Measurements from ENCODE around the gene TMEM150B.

Gene TMEM150B

DNA sequence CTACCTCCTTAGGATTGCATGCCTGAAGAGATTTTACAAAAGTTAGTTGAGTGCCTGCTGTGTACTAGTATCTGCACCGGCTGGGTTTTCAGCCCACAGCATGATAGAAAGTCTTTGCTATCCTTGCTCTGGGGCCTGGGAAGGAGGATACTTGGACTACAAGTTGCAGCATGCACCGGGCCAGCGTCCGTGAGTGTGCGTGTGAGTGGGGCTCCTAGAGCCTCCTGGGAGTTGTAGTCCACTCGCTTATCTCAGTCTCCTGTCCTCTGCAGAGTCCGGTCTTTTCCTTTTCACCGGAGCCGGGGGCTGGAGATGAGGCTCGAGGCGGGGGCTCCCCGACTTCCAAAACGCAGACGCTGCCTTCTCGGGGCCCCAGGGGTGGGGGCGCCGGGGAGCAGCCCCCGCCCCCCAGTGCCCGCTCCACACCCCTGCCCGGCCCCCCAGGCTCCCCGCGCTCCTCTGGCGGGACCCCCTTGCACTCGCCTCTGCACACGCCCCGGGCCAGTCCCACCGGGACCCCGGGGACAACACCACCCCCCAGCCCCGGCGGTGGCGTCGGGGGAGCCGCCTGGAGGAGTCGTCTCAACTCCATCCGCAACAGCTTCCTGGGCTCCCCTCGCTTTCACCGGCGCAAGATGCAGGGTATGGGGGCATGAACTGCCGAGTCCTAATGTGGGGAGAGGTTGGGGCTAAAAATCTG, 20.7 kb downstream of the TMEM150B start:
- DNase-seq: peak; percentile 43

- DNase-seq: no peak
These were observed 21.7 kb downstream of the TMEM150B start for GRCh38 chr19:55303477-55303876.

- DNase-seq: no peak
These were observed 22.8 kb downstream of the TMEM150B start for GRCh38 chr19:55302318-55302703.

DNA sequence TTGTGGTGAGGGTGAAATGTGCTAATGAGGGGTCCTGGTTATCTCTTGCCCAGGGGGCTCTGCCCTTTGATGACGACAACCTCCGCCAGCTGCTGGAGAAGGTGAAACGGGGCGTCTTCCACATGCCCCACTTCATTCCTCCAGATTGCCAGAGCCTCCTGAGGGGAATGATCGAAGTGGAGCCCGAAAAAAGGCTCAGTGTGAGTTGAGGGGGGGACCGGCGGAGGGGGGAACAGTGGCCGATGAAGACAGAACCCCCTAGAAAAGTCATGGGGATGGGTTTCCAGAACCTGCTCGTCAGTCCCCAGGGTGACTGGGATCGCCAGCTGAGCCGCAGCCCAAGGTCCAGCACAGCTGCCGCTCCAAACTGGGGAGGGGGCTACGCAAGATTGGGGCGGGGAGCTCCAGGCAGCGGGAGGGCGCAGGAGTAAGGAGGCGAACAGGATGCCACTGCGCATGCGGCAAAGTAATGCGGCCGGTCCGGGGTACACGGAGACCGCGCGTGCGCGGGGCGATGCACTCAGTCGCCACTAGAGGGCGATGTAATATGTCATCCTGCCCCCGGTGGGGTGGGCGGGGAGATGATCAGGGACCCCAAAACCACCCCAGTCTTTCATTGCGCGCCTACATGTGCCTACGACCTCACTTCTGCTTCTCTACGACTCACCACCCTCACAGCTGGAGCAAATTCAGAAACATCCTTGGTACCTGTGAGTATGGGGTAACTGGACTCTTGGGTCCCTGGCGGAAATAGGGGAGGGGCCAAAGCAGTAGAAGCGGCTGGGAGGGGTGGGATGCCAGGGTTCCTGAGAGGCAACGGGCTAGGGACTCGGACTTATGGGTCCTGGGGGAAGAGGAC, 23.5 kb downstream of the TMEM150B start:
- DNase-seq: peak; percentile 92

- DNase-seq: no peak
These were observed 24.2 kb downstream of the TMEM150B start for GRCh38 chr19:55300886-55301458.

DNA sequence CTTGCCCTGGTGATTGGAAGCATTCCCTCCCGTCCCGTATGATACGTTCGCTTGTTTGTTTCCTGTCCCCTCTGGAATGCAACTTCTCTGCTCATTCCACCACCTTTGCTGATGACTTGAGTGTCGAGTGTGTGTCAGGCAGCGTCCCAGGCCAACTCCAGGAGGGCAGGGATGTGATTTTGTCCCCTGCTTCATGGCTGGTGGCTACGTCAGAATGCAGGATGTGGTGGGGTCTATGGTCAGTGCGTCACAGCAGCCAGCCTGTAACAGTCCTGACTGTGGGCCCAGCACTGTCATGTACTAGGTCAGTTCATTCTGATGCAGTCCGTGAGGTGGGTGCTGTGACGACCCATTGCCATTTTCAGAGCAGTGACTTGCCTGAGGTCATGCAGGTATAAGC, 25.1 kb downstream of the TMEM150B start:
- DNase-seq: no peak

DNA sequence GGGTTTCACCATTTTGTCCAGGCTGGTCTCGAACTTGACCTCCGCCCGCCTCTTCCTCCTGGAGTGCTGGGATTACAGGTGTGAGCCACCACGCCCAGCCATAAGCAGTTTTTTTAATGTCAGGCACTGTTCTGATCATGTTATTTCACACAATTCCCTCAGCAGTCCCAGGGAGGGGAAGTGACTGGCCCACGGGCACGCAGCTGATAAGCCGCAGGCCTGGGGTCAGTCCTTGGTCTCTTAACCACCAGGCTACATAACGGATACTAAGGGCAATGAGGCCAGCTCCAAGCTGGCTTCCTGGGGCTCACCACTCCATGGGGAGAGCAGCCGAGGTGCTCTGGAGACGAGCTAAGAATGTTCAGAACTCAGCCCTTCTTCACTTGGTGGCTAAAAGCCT, 27.9 kb downstream of the TMEM150B start:
- no peak for DNase-seq

GRCh38 chr19:55289117-55289796, 35.9 kb downstream of the TMEM150B start:
- no peak for DNase-seq

DNA sequence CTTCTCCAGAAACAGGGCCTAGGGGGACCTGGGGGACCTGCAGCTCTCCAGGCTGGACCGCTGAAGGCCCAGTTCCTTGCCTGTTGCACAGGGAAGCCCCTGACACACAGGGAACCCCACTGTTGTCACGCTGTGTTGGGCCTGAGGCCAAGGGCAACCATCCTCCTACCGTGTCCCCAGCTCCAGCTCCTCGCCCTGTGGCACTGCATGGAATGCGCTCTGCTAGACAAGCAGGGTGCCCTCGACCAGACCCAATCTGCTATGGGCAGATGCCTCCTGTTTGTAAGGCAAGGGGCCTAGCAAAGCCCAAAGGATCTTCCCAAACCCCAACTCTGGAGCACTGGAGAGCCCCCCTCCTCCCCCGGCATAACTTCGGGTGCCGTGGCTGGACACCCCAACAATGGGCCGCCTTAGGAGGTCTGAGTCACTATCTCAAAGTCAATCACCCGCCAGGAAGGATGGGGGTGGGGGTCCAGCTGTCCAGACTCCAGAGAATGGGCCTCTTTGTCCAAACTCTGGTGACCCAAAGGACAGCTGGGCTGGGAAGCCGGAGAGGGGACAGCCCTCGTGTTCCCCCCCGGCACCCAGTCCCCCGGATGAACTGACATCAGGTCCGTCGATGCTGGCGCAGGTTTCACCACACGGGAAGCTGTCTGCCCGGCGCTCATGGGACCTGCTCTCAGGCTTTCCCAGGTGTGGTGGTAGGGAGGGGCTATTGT, 37.6 kb downstream of the TMEM150B start:
- no peak for DNase-seq

- no peak for DNase-seq
These were observed 39.8 kb downstream of the TMEM150B start for GRCh38 chr19:55285229-55285890.

- DNase-seq: no peak
These were observed 40.6 kb downstream of the TMEM150B start for GRCh38 chr19:55284405-55285058.

- peak; percentile 44 for DNase-seq
These were observed 41.4 kb downstream of the TMEM150B start, which contains the start of gene BRSK1 for GRCh38 chr19:55283548-55284377. TSS of gene BRSK1 (plus strand) at chr19:55283997. CDS start at chr19:55284443, 446 bp downstream.

DNA sequence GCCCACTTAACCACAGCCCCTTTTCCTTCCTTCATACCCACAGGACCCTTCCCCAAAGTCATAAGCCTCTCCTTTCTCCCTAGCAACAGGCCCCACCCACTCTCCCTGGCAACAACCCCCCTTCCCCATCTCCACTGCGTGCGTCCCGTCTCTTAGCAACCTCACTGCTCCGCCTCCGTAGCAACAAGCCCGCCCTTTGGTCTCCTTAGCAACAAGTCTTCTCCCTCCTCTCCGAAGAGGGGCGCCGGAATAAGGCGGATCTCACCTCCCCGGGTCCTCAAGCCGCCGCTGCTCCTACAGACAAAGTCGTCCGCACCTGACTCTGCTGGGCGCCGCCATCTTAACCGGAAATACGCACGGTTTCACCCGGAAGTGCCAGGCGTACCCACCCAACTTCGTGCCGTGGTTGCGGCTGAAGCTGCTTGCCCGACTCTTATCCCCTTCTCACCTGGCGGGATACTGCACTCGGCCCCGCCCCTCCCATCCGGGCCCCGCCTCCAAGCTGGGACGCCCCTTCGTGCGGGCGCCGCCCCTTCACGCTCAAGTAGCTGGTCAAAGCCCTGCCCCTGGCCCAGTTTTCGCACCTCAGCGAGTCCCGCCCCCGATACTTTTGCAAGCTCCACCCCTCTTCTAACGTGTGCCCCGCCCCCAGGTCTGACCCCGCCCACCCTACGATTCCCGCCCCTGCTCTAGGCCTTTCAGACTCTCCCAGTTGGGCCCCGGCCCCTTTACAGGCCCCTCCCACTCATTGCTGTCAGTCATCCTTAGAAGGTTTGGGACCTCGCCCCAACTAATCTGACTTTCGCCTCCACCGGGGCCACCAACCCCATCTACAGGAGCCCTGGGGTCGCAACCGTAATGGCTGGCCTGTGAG, 45.1 kb downstream of the TMEM150B start, which contains the start of gene HSPBP1:
TSS of gene HSPBP1 (minus strand) at position 341 of the 874 bp plus-strand sequence. CDS start 502 bp downstream, outside the sequence.
- peak; percentile 98 for DNase-seq

DNA sequence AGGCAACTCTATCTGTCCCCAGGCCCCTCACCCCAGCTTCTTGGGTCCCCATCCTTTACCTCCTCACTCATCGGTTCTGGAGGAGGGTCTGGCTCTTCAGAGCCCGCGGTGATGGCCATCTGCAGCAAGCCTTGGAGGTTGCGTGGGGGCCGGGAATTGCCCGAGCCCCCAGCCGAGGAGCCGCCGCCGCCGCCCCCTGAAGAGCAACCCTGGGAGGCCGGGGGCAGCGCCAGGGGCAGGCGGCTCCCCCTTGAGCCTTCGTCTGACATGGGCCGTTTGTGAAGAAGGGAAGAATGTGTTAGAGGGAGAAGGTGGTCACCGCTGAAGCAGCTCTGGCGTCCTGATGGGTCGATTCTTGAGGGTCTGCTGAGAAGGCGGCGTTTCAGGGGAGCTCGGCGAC, 45.8 kb downstream of the TMEM150B start:
- no peak for DNase-seq

- no peak for DNase-seq
These were observed 46.6 kb downstream of the TMEM150B start for GRCh38 chr19:55278391-55279135.

DNA sequence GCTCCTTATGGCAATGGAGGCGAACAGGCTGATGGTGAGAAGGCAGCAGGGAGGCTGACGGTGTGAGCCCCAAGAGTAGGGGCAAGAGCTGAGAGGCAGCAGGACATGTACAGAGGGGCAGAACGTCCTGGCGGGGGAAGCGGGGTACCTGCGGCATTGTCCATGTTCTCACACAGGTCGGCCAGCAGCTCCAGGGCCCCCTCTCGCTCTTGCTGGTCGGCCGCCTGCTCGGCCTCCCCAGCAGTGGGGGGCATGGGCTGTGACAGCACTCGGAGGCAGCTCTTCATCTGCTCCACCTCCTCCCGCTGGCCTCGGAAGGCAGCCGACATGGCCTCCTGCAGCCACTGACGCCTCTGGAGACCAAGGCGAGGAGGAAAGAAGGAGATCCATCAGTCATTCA, 47.6 kb downstream of the TMEM150B start:
- no peak for DNase-seq

DNA sequence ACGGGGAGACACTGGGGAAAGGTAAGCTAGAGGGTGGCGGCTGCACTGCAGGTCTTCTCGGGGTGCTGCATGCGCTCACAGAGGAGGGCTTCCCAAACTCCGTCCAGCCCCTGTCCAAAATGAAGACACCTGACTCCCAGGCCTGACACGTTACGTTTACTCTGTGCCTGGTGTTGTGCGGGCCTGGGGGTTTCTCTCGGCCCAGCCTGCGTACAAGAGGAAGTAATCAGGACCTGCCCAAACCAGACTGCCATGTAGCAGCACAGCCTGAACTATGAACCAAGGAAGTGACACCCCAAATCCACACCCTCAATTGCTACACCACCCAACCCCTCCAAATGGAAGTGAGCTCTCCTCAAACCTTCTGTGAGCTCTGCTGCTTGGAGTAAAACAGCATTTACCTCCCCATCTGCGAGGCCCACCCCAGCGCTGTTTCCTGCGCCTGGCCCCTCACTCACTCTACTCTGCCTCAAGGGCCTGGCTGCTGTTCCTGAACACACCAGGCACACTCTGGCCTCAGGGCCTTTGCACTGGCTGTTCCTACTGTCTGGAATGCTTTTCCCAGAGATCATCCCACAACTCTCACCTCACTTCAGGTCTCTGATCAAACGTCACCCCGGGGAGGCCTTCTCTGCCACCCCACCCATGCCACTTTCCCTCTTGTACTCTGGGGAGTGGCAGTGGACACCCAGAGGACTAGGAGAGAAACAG, 48.3 kb downstream of the TMEM150B start:
- no peak for DNase-seq

All from stimulated activated CD4-positive, alpha-beta T cell treated with anti-CD3 and anti-CD28 coated beads, Interleukin-1b, Interleukin-23, amount 100 ng/mL, for 48 hours (primary cell).